K562 (cell line): ENCODE results near the gene PRKG1. TPM values are rescaled to one million over a fixed set of nuclear protein-coding genes. Genes with fewer than 3 reads are reported as not detected.

Source experiments
- ATAC-seq: fragments of 200-7000 bp; cut with Tn5 transposase; 3 replicates; pipeline ENCODE4 v1.9.1; 2020; ENCODE audit warnings: moderate library complexity
- BruUV-seq: library from RNA; stranded (reverse); fragments of 400-500 nt; replicated peaks from 2 replicates; lab custom pipeline; 2021; lab: Mats Ljungman, UMichigan
- CTCF ChIA-PET: fragments of 300-600 bp; formaldehyde crosslinking; extraction: SDS; loops from one replicate; lab custom pipeline; 2021; ENCODE audit warnings: low intra/inter-chr PET ratio; lab: Yijun Ruan, JAX
- POLR2A ChIA-PET: fragments of 300-600, 350-650 bp; sonication (Branson Sonifier 250); formaldehyde crosslinking; extraction: SDS; loops from one replicate; lab custom pipeline; 2021; ENCODE audit warnings: antibody characterized with exemption, inconsistent platforms; lab: Yijun Ruan, JAX
- DNase-seq, 4 experiments: peaks; one replicate each; pipeline versions ENCODE4 v3.0.0 to v3.0.0-alpha.2; 2011 to 2018; ENCODE audit warnings: low spot score in 3 of 4, mixed read lengths in 3 of 4; ENCODE audit errors: extremely low read depth in 1 of 4
- FAIRE-seq: peaks from 2 replicates; lab custom pipeline; 2011; peaks lifted over from hg19 to GRCh38; lab: Jason Lieb, UNC
- H2AFZ ChIP-seq: 2 replicates; pipeline ENCODE4 v1.6.0; 2011; ENCODE audit warnings: low read depth, low read length, control low read depth, inconsistent platforms
- H3K27ac ChIP-seq: fragments of 200-600 bp; 3 replicates; pipeline ENCODE4 v1.8.0; 2011; ENCODE audit warnings: low read depth, mild to moderate bottlenecking, control low read depth, inconsistent platforms, low read length, moderate library complexity, mixed read lengths; ENCODE audit errors: extremely low read depth
- H3K27me3 ChIP-seq, 2 experiments: fragments of 300-600 bp in 1 of 2; 2 replicates in 1 of 2; 3 replicates in 1 of 2; pipeline versions ENCODE4 v1.6.0 to v1.8.0; 2011; ENCODE audit warnings: inconsistent platforms in 2 of 2, low read length in 2 of 2, mild to moderate bottlenecking in 1 of 2, mixed read lengths in 1 of 2, moderate library complexity in 1 of 2; ENCODE audit not compliant: control insufficient read depth in 2 of 2, insufficient read depth in 2 of 2
- H3K36me3 ChIP-seq: fragments of 300-600 bp; 3 replicates; pipeline ENCODE4 v1.8.0; 2011; ENCODE audit warnings: mild to moderate bottlenecking, low read length, inconsistent platforms; ENCODE audit not compliant: control insufficient read depth, insufficient read depth
- H3K4me1 ChIP-seq, 2 experiments: fragments of 200-600 bp in 1 of 2; replicated peaks in 1 of 2; 2 replicates in 1 of 2; 3 replicates in 1 of 2; pipeline versions ENCODE4 v1.5.1 to v1.8.0; 2011; ENCODE audit warnings: inconsistent platforms in 2 of 2, low read length in 2 of 2, mild to moderate bottlenecking in 1 of 2, mixed read lengths in 1 of 2, moderate library complexity in 1 of 2; ENCODE audit not compliant: control insufficient read depth in 2 of 2, insufficient read depth in 2 of 2
- H3K4me2 ChIP-seq: 2 replicates; pipeline ENCODE4 v1.6.1; 2011; ENCODE audit warnings: low read length, control low read depth, inconsistent platforms, mixed read lengths; ENCODE audit not compliant: insufficient read depth
- H3K4me3 ChIP-seq: fragments of 200-600 bp; sonication (generic), shearing (Covaris generic); 2 replicates; pipeline ENCODE4 v1.5.1; 2016; ENCODE audit warnings: control low read depth, inconsistent platforms
- H3K79me2 ChIP-seq: fragments of 200-600 bp; 3 replicates; pipeline ENCODE4 v1.8.0; 2011; ENCODE audit warnings: low read length, inconsistent platforms; ENCODE audit not compliant: control insufficient read depth, insufficient read depth
- H3K9ac ChIP-seq, 2 experiments: 2 replicates each; pipeline versions ENCODE4 v1.6.0 to v1.6.1; 2011; ENCODE audit warnings: low read depth in 2 of 2, low read length in 2 of 2, control low read depth in 1 of 2, inconsistent platforms in 1 of 2, mild to moderate bottlenecking in 1 of 2, mixed read lengths in 1 of 2; ENCODE audit not compliant: insufficient read depth in 1 of 2
- H3K9me1 ChIP-seq: one replicate; pipeline ENCODE4 v1.6.0; 2011; ENCODE audit warnings: inconsistent platforms, mild to moderate bottlenecking, low read length, moderate library complexity; ENCODE audit not compliant: control insufficient read depth, insufficient read depth
- H3K9me3 ChIP-seq: replicated peaks from 2 replicates; pipeline ENCODE4 v1.5.1; 2011; ENCODE audit warnings: low read depth, low read length, inconsistent platforms; ENCODE audit not compliant: control insufficient read depth, insufficient read depth
- H4K20me1 ChIP-seq: replicated peaks from 2 replicates; pipeline ENCODE4 v1.6.1; 2011; ENCODE audit warnings: low read length, inconsistent platforms, mixed read lengths; ENCODE audit not compliant: control insufficient read depth, insufficient read depth
- DDX20 ChIP-seq: fragments of 450-650 bp; IDR thresholded peaks from 2 replicates; pipeline ENCODE4 v1.6.1; 2016; ENCODE audit warnings: missing genetic modification characterization, low read depth, mild to moderate bottlenecking, missing compliant biosample characterization, moderate library complexity
- FOSL1 ChIP-seq: fragments of 200-800 bp; sonication (Bioruptor generic); conservative IDR thresholded peaks from 2 replicates; pipeline ENCODE4 v1.6.1; 2016; ENCODE audit warnings: missing genetic modification characterization, missing compliant biosample characterization
- GATAD2B ChIP-seq: fragments of 450-650 bp; IDR thresholded peaks from 2 replicates; pipeline ENCODE4 v1.6.1; 2017; ENCODE audit warnings: mild to moderate bottlenecking, borderline replicate concordance
- TAL1 ChIP-seq: fragments of 450-650 bp; IDR thresholded peaks from 2 replicates; pipeline ENCODE4 v1.6.1; 2016; ENCODE audit warnings: mild to moderate bottlenecking
- ZNF695 ChIP-seq: fragments of 450-650 bp; formaldehyde crosslinking; IDR thresholded peaks from 2 replicates; pipeline ENCODE4 v1.4.0; 2020; ENCODE audit warnings: mild to moderate bottlenecking, moderate library complexity
- ZZZ3 ChIP-seq: fragments of 450-650 bp; IDR thresholded peaks from 2 replicates; pipeline ENCODE4 v1.6.1; 2016; ENCODE audit warnings: antibody characterized with exemption, mild to moderate bottlenecking, moderate library complexity
- WGBS: fragments of 100-300 bp; shearing (Covaris generic); methylation state at CpG from one replicate; pipeline ENCODE4 v1.1.6; 2016; ENCODE audit warnings: low coverage, mixed read lengths; ENCODE audit not compliant: insufficient coverage; ENCODE audit errors: missing lambda C conversion rate; 5-methylcytosine and 5-hydroxymethylcytosine counted together
- in situ Hi-C: fragments of 300-500 bp; cut with MboI; formaldehyde crosslinking; loops from 4 replicates; pipeline ENCODE4 v1.15.0; 2018; ENCODE audit warnings: inconsistent platforms, mixed read lengths
- intact Hi-C: fragments of 100-400 bp; cut with micrococcal nuclease; formaldehyde crosslinking; loops from 2 replicates; pipeline ENCODE4 v1.14.2; 2022
- polyA plus RNA-seq, 8 experiments: library from polyadenylated mRNA; depleted of rRNA in 4 of 8; stranded (reverse) in 5 of 8; unstranded in 3 of 8; fragments of >200 nt; fragmentation: Nextera tagmentation in 2 of 8; fragmentation: Illumina TruSeq in 1 of 8; extraction: Ambion mirVana in 2 of 8; extraction: Trizol in 1 of 8; gene quantifications; 2 replicates each; pipeline versions ENCODE4 v1.2.1 to v1.2.3, GENCODE V29; 2011 to 2014; ENCODE audit warnings: inconsistent platforms in 1 of 8, missing spikeins in 1 of 8
- total RNA-seq, 7 experiments: library from RNA; depleted of rRNA in 6 of 7; stranded (reverse); fragments of >200 nt in 6 of 7; fragmentation: Illumina TruSeq in 2 of 7; extraction: Trizol in 2 of 7; gene quantifications; 2 replicates each; pipeline versions ENCODE4 v1.2.1 to v1.2.3, GENCODE V29; 2011 to 2021; ENCODE audit warnings: low replicate concordance in 1 of 7
- TF ChIP-seq, protein P1 (sequence below): fragments of 250-450 bp; sonication (Bioruptor Pico); IDR thresholded peaks from 2 replicates; pipeline ENCODE4 v1.8.0; 2021; ENCODE audit warnings: borderline replicate concordance, mild to moderate bottlenecking, moderate library complexity; ENCODE audit not compliant: poor library complexity, severe bottlenecking
- TF ChIP-seq, protein P2 (sequence below), 2 experiments: fragments of 200-800 bp in 1 of 2; sonication (Bioruptor generic) in 1 of 2; sonication (generic) in 1 of 2; formaldehyde crosslinking in 1 of 2; IDR thresholded peaks in 1 of 2; conservative IDR thresholded peaks in 1 of 2; 2 replicates each; pipeline versions ENCODE4 v1.5.0 to v1.6.1; 2016 to 2020; ENCODE audit warnings: missing compliant biosample characterization in 1 of 2, missing genetic modification characterization in 1 of 2, missing genetic modification reagents in 1 of 2

Gene PRKG1
- total and polyA plus RNA-seq, 9 of the 15 experiments (the other 6 are each of a cell fraction or from before 2014, with no cell fraction given): 0.22 TPM; not detected in 8

DNA sequence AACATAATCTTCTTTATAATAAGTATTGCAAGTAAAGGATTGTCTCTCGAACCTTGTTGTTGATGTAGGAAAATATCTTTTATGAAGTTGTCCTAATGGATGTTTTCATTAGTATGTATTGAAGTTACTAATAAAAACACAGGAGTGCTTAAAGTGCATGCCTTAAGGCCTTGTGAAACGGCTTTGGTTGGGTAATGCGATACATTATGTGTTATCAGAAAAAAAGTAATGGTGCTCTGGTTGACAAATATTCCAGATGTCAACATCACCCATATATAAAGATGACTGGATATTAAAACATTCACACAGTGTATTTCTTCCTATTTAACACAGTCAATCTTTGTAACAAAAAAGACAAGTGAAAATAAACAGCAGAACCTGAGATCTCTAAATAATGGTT lies 310.7 kb downstream of the PRKG1 start:
- no peak overlapping the region for H3K27ac ChIP-seq
- H3K4me2 ChIP-seq: no peak overlapping the region
- DNase-seq (no peak), FAIRE-seq (no peak), ATAC-seq (no peak)
- no peaks in the 10 kb centered on the region for H3K9me1 ChIP-seq
- no peaks in the 10 kb centered on the region for H3K27me3 ChIP-seq
- BruUV-seq: no TSS peak
- no peak overlapping the region for H3K4me3 ChIP-seq
- WGBS: 1% methylated on average over 3 of the region's 3 CpGs
- no peaks in the 10 kb centered on the region for H3K79me2 ChIP-seq
- no peak overlapping the region for H2AFZ ChIP-seq
- in situ Hi-C loops (no loop called here), intact Hi-C loops (loop anchor here (5.0 kb wide), 2 partner anchors 577 to 832 kb away; no protein-coding TSS in a partner anchor)
- H3K9me3 ChIP-seq: peaks cover 2% of the 10 kb centered on the region; the same call in 1 of the 2 replicates
- ChIA-PET CTCF (no interaction called here), POLR2A (interaction anchor here (0.6 kb wide), 1 partner anchor 587 kb away, joined by 3 read pairs; no protein-coding TSS in a partner anchor)
- H3K4me1 ChIP-seq: no peaks in the 10 kb centered on the region
- no peak overlapping the region for H3K9ac ChIP-seq
- TF ChIP-seq DDX20 (tag): no peak
- TF ChIP-seq, protein P1, sequence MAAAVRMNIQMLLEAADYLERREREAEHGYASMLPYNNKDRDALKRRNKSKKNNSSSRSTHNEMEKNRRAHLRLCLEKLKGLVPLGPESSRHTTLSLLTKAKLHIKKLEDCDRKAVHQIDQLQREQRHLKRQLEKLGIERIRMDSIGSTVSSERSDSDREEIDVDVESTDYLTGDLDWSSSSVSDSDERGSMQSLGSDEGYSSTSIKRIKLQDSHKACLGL (CRISPR knock-in tag): no peak
- no peak for TF ChIP-seq FOSL1 (tag)
- TF ChIP-seq, protein P2, sequence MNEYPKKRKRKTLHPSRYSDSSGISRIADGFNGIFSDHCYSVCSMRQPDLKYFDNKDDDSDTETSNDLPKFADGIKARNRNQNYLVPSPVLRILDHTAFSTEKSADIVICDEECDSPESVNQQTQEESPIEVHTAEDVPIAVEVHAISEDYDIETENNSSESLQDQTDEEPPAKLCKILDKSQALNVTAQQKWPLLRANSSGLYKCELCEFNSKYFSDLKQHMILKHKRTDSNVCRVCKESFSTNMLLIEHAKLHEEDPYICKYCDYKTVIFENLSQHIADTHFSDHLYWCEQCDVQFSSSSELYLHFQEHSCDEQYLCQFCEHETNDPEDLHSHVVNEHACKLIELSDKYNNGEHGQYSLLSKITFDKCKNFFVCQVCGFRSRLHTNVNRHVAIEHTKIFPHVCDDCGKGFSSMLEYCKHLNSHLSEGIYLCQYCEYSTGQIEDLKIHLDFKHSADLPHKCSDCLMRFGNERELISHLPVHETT (CRISPR knock-in tag; conservative IDR thresholded peaks at IDR 0.05 in 1 of 2, IDR thresholded peaks at IDR 0.05 in 1 of 2): no peak
- no peak for TF ChIP-seq TAL1
- TF ChIP-seq ZZZ3: no peak
- TF ChIP-seq ZNF695 (CRISPR knock-in tag): no peak
- TF ChIP-seq GATAD2B: no peak
- no peaks in the 10 kb centered on the region for H4K20me1 ChIP-seq
- H3K36me3 ChIP-seq: no peaks in the 10 kb centered on the region
